ENCODE data around the gene SPOCK2. TPM values are rescaled to one million over a fixed set of nuclear protein-coding genes. Genes with fewer than 3 reads are reported as not detected.

The SPOCK2 gene
- total and polyA plus RNA-seq, 2 of the 13 experiments (the other 11 are each of a cell fraction or from before 2014, with no cell fraction given), result 8.6 to 30.6 TPM

GRCh38 chr10:72098301-72098835 lies 10.0 kb upstream of the SPOCK2 start (continued):
- TF ChIP-seq, protein P1, sequence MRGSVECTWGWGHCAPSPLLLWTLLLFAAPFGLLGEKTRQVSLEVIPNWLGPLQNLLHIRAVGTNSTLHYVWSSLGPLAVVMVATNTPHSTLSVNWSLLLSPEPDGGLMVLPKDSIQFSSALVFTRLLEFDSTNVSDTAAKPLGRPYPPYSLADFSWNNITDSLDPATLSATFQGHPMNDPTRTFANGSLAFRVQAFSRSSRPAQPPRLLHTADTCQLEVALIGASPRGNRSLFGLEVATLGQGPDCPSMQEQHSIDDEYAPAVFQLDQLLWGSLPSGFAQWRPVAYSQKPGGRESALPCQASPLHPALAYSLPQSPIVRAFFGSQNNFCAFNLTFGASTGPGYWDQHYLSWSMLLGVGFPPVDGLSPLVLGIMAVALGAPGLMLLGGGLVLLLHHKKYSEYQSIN (CRISPR knock-in tag; IDR thresholded peaks at IDR 0.05; ENCODE audit: borderline replicate concordance), result no peak
- TF ChIP-seq ZNF510 (CRISPR knock-in tag; IDR thresholded peaks at IDR 0.05; ENCODE audit: low read depth) (no peak), PHF21A (CRISPR knock-in tag; IDR thresholded peaks at IDR 0.05) (peak; percentile 79), ZFP36 (IDR thresholded peaks at IDR 0.05; ENCODE audit: borderline replicate concordance, low read depth, low read length, partially characterized antibody) (no peak), ZNF354B (CRISPR knock-in tag; IDR thresholded peaks at IDR 0.05) (no peak), TARDBP (CRISPR knock-in tag; IDR thresholded peaks at IDR 0.05) (peak; percentile 24; the same call in 1 of the 2 replicates), RFX5 (IDR thresholded peaks at IDR 0.05; ENCODE audit: low read depth, low read length) (no peak), ZNF598 (CRISPR knock-in tag; IDR thresholded peaks at IDR 0.05; ENCODE audit: borderline replicate concordance) (no peak), PHF20 (CRISPR knock-in tag; IDR thresholded peaks at IDR 0.05) (no peak), ZNF570 (CRISPR knock-in tag; IDR thresholded peaks at IDR 0.05; ENCODE audit: borderline replicate concordance) (no peak), TEAD3 (CRISPR knock-in tag; optimal IDR thresholded peaks at IDR 0.05; ENCODE audit: borderline replicate concordance) (peak; percentile 62), HNF1A (IDR thresholded peaks at IDR 0.05; ENCODE audit: low read depth) (peak; percentile 85), HNF1A (CRISPR knock-in tag; IDR thresholded peaks at IDR 0.05; ENCODE audit: borderline replicate concordance) (peak; percentile 78; the same call in 1 of the 2 replicates), ZNF136 (CRISPR knock-in tag; IDR thresholded peaks at IDR 0.05; ENCODE audit: low read depth) (no peak), ZNF749 (CRISPR knock-in tag; IDR thresholded peaks at IDR 0.05; ENCODE audit: borderline replicate concordance) (0 out of 2 replicates have a peak, but pooled peaks have one; percentile 16), ZFP82 (CRISPR knock-in tag; IDR thresholded peaks at IDR 0.05; ENCODE audit: borderline replicate concordance) (no peak), FOXC1 (CRISPR knock-in tag; IDR thresholded peaks at IDR 0.05; ENCODE audit: borderline replicate concordance) (0 out of 2 replicates have a peak, but pooled peaks have one; percentile 46), AHR (CRISPR knock-in tag; IDR thresholded peaks at IDR 0.05) (no peak), ZNF720 (CRISPR knock-in tag; IDR thresholded peaks at IDR 0.05) (no peak), ZNF552 (CRISPR knock-in tag; IDR thresholded peaks at IDR 0.05; ENCODE audit: borderline replicate concordance) (peak; percentile 62; the same call in 1 of the 2 replicates), U2AF2 (IDR thresholded peaks at IDR 0.05; ENCODE audit: low read depth, low read length) (no peak), CCDC6 (CRISPR knock-in tag; IDR thresholded peaks at IDR 0.05) (no peak), MAF1 (CRISPR knock-in tag; IDR thresholded peaks at IDR 0.05; ENCODE audit: borderline replicate concordance) (no peak)
- TF ChIP-seq, protein P2, sequence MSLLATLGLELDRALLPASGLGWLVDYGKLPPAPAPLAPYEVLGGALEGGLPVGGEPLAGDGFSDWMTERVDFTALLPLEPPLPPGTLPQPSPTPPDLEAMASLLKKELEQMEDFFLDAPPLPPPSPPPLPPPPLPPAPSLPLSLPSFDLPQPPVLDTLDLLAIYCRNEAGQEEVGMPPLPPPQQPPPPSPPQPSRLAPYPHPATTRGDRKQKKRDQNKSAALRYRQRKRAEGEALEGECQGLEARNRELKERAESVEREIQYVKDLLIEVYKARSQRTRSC (CRISPR knock-in tag; IDR thresholded peaks at IDR 0.05; ENCODE audit: low read depth), result no peak
- TF ChIP-seq, protein P3, sequence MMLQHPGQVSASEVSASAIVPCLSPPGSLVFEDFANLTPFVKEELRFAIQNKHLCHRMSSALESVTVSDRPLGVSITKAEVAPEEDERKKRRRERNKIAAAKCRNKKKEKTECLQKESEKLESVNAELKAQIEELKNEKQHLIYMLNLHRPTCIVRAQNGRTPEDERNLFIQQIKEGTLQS (CRISPR knock-in tag; IDR thresholded peaks at IDR 0.05), result peak; percentile 17; the same call in 1 of the 2 replicates

Measured in HepG2 (cell line).